ENCODE data around the gene ARMC9. TPM values are rescaled to one million over a fixed set of nuclear protein-coding genes. Genes with fewer than 3 reads are reported as not detected.

ARMC9 gene
- total and polyA plus RNA-seq, 2 of the 13 experiments (the other 11 are each of a cell fraction or from before 2014, with no cell fraction given), result 9.1 to 12.8 TPM

DNA sequence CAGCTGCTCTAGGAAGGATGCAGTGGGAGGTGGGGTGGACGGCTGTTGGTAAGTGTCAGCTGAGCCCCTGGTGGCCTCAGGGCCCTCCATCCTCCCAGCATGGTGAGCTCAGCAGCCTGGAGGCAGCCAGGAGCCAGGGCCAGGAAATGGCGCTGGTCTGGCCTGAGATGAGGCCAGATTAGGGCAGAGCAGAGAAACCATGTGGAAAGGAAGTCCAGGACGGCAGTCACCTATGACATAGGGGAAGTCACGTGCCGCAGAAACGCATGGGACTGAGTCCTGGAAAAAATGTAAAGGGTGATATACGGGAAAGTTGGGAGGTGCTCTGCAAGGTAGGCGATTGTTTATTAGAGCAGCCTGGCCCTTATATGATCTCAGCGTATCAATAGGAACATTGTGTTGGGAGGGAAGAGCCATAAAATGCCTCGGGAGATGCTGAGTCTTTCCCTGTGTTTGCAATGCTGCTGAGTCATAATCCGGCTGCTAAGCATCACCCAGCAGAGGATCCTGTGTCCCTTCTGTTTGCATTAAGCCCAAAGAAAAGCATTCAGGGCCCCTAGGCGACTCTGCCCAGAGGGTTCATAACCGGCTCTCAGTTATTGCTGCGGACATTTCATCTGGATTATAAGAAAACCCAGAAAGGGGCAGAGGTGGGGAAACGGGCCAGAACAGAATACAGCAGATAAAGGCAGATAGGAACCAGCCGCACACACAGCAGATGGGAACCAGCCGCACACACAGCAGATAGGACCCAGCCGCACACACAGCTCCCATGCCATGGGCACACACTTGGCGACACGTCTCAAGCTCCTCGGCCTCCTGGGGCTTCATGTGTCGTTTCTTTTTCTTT lies 166.8 kb downstream of the ARMC9 start (continued):
- TF ChIP-seq, protein P1, sequence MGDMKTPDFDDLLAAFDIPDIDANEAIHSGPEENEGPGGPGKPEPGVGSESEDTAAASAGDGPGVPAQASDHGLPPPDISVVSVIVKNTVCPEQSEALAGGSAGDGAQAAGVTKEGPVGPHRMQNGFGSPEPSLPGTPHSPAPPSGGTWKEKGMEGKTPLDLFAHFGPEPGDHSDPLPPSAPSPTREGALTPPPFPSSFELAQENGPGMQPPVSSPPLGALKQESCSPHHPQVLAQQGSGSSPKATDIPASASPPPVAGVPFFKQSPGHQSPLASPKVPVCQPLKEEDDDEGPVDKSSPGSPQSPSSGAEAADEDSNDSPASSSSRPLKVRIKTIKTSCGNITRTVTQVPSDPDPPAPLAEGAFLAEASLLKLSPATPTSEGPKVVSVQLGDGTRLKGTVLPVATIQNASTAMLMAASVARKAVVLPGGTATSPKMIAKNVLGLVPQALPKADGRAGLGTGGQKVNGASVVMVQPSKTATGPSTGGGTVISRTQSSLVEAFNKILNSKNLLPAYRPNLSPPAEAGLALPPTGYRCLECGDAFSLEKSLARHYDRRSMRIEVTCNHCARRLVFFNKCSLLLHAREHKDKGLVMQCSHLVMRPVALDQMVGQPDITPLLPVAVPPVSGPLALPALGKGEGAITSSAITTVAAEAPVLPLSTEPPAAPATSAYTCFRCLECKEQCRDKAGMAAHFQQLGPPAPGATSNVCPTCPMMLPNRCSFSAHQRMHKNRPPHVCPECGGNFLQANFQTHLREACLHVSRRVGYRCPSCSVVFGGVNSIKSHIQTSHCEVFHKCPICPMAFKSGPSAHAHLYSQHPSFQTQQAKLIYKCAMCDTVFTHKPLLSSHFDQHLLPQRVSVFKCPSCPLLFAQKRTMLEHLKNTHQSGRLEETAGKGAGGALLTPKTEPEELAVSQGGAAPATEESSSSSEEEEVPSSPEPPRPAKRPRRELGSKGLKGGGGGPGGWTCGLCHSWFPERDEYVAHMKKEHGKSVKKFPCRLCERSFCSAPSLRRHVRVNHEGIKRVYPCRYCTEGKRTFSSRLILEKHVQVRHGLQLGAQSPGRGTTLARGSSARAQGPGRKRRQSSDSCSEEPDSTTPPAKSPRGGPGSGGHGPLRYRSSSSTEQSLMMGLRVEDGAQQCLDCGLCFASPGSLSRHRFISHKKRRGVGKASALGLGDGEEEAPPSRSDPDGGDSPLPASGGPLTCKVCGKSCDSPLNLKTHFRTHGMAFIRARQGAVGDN (CRISPR knock-in tag; IDR thresholded peaks at IDR 0.05), result peak; percentile 63
- no peak for TF ChIP-seq DR1 (CRISPR knock-in tag; IDR thresholded peaks at IDR 0.05)
- 0 out of 2 replicates have a peak, but pooled peaks have one; percentile 24 for TF ChIP-seq CREM (IDR thresholded peaks at IDR 0.05)
- TF ChIP-seq CREM (CRISPR knock-in tag; IDR thresholded peaks at IDR 0.05), result no peak
- TF ChIP-seq, protein P2, sequence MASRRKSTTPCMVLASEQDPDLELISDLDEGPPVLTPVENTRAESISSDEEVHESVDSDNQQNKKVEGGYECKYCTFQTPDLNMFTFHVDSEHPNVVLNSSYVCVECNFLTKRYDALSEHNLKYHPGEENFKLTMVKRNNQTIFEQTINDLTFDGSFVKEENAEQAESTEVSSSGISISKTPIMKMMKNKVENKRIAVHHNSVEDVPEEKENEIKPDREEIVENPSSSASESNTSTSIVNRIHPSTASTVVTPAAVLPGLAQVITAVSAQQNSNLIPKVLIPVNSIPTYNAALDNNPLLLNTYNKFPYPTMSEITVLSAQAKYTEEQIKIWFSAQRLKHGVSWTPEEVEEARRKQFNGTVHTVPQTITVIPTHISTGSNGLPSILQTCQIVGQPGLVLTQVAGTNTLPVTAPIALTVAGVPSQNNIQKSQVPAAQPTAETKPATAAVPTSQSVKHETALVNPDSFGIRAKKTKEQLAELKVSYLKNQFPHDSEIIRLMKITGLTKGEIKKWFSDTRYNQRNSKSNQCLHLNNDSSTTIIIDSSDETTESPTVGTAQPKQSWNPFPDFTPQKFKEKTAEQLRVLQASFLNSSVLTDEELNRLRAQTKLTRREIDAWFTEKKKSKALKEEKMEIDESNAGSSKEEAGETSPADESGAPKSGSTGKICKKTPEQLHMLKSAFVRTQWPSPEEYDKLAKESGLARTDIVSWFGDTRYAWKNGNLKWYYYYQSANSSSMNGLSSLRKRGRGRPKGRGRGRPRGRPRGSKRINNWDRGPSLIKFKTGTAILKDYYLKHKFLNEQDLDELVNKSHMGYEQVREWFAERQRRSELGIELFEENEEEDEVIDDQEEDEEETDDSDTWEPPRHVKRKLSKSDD (CRISPR knock-in tag; IDR thresholded peaks at IDR 0.05; ENCODE audit: low read depth), result no peak
- no peak for TF ChIP-seq ATM (IDR thresholded peaks at IDR 0.05; ENCODE audit: borderline replicate concordance)
- TF ChIP-seq, protein P3, sequence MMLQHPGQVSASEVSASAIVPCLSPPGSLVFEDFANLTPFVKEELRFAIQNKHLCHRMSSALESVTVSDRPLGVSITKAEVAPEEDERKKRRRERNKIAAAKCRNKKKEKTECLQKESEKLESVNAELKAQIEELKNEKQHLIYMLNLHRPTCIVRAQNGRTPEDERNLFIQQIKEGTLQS (CRISPR knock-in tag; IDR thresholded peaks at IDR 0.05), result peak; percentile 50
- 0 out of 2 replicates have a peak, but pooled peaks have one; percentile 21 for TF ChIP-seq RXRA (CRISPR knock-in tag; IDR thresholded peaks at IDR 0.05)
- TF ChIP-seq, protein P4, sequence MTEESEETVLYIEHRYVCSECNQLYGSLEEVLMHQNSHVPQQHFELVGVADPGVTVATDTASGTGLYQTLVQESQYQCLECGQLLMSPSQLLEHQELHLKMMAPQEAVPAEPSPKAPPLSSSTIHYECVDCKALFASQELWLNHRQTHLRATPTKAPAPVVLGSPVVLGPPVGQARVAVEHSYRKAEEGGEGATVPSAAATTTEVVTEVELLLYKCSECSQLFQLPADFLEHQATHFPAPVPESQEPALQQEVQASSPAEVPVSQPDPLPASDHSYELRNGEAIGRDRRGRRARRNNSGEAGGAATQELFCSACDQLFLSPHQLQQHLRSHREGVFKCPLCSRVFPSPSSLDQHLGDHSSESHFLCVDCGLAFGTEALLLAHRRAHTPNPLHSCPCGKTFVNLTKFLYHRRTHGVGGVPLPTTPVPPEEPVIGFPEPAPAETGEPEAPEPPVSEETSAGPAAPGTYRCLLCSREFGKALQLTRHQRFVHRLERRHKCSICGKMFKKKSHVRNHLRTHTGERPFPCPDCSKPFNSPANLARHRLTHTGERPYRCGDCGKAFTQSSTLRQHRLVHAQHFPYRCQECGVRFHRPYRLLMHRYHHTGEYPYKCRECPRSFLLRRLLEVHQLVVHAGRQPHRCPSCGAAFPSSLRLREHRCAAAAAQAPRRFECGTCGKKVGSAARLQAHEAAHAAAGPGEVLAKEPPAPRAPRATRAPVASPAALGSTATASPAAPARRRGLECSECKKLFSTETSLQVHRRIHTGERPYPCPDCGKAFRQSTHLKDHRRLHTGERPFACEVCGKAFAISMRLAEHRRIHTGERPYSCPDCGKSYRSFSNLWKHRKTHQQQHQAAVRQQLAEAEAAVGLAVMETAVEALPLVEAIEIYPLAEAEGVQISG (CRISPR knock-in tag; IDR thresholded peaks at IDR 0.05), result peak; percentile 16; the same call in 1 of the 2 replicates
- TF ChIP-seq BRD4 (CRISPR knock-in tag; IDR thresholded peaks at IDR 0.05), result no peak
- TF ChIP-seq ZMAT3 (CRISPR knock-in tag; conservative IDR thresholded peaks at IDR 0.05), result no peak
- no peak; the same call in 1 of the 2 replicates for TF ChIP-seq ETV5 (CRISPR knock-in tag; IDR thresholded peaks at IDR 0.05; ENCODE audit: borderline replicate concordance)
- TF ChIP-seq ZNF30 (CRISPR knock-in tag; IDR thresholded peaks at IDR 0.05), result no peak
- TF ChIP-seq KAT8 (CRISPR knock-in tag; IDR thresholded peaks at IDR 0.05), result peak; percentile 53; the same call in 1 of the 2 replicates
- TF ChIP-seq HOXA7 (CRISPR knock-in tag; IDR thresholded peaks at IDR 0.05), result no peak
- TF ChIP-seq ZFP36L1 (CRISPR knock-in tag; IDR thresholded peaks at IDR 0.05), result no peak; the same call in 1 of the 2 replicates
- peak; percentile 72 for TF ChIP-seq SAP130 (CRISPR knock-in tag; IDR thresholded peaks at IDR 0.05; ENCODE audit: low read depth)
- TF ChIP-seq SMYD3 (CRISPR knock-in tag; IDR thresholded peaks at IDR 0.05), result no peak
- TF ChIP-seq ZNF382 (CRISPR knock-in tag; IDR thresholded peaks at IDR 0.05; ENCODE audit: borderline replicate concordance), result no peak
- no peak for TF ChIP-seq CENPT (CRISPR knock-in tag; IDR thresholded peaks at IDR 0.05; ENCODE audit: low read depth)
- 0 out of 2 replicates have a peak, but pooled peaks have one; percentile 29 for TF ChIP-seq ZNF792 (CRISPR knock-in tag; IDR thresholded peaks at IDR 0.05)

Data from HepG2 (cell line).